VCaP (cell line): ENCODE data around the gene DDX11.
"Not testable (repeated sequence)": the region's sequence is repeated elsewhere in the genome, so short reads cannot be mapped to it uniquely, and the experiment has no call there.

Source experiments
- H3K27ac ChIP-seq: fragments of 450-650 bp; 2 replicates; pipeline ENCODE4 v1.5.1; 2017
- TF ChIP-seq, protein P1 (sequence below): fragments of 450-650 bp; conservative IDR thresholded peaks from 2 replicates; pipeline ENCODE4 v1.5.1; 2017; ENCODE audit warnings: mild to moderate bottlenecking, moderate library complexity

Gene DDX11

DNA sequence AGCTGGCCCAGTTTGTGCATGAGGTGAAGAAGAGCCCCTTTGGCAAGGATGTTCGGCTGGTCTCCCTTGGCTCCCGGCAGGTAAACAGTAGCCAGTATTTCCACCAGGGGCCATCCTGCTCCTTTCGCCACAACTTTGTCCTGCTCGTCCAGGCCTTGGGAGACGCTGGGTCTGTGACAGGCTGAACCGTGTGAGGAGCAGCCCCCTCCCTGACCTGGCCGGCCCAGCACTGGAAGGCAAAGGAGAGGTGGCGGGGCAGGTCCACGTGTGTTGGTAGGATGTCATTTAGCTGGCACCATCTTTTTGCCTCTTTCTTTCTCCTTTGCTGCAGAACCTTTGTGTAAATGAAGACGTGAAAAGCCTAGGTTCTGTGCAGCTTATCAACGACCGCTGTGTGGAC, 15.4 kb downstream of the DDX11 start:
- TF ChIP-seq, protein P1, sequence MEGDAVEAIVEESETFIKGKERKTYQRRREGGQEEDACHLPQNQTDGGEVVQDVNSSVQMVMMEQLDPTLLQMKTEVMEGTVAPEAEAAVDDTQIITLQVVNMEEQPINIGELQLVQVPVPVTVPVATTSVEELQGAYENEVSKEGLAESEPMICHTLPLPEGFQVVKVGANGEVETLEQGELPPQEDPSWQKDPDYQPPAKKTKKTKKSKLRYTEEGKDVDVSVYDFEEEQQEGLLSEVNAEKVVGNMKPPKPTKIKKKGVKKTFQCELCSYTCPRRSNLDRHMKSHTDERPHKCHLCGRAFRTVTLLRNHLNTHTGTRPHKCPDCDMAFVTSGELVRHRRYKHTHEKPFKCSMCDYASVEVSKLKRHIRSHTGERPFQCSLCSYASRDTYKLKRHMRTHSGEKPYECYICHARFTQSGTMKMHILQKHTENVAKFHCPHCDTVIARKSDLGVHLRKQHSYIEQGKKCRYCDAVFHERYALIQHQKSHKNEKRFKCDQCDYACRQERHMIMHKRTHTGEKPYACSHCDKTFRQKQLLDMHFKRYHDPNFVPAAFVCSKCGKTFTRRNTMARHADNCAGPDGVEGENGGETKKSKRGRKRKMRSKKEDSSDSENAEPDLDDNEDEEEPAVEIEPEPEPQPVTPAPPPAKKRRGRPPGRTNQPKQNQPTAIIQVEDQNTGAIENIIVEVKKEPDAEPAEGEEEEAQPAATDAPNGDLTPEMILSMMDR, result no peak
- H3K27ac ChIP-seq, result no peak overlapping the region

DNA sequence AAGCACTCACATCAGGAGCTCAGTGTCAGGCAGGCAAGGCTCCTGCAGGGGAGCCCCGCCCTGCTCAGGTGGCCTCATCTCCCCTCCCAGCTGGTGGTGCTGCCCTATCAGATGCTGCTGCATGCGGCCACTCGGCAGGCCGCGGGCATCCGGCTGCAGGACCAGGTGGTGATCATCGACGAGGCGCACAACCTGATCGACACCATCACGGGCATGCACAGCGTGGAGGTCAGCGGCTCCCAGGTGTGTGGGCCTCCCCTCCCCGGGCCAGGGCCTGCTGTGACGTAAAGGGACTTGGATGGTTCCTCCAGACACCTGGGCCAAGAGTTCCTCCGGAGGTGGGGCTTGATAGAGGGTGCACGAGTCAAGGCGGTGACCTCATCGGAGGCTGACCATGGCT, 18.0 kb downstream of the DDX11 start:
- not testable (repeated sequence) for H3K27ac ChIP-seq

DNA sequence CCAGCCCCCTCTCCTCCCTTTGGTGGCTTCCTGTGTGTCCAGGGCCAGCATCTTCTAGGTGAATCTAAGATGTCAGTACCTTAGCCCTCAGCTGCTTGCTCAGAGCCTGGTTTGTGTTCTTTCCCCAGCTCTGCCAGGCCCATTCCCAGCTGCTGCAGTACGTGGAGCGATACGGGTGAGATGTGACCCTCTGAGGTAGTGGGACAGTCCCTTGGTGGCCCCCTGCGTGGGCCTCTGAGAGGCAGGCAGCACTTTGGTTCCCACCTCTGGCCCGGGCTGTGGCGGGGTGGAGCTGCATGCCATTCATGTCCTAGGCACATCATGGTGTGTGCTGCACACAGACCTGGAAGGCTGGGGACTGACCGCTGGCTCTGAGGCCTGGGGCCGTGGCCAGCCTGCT, 19.1 kb downstream of the DDX11 start:
- H3K27ac ChIP-seq, result not testable (repeated sequence)

DNA sequence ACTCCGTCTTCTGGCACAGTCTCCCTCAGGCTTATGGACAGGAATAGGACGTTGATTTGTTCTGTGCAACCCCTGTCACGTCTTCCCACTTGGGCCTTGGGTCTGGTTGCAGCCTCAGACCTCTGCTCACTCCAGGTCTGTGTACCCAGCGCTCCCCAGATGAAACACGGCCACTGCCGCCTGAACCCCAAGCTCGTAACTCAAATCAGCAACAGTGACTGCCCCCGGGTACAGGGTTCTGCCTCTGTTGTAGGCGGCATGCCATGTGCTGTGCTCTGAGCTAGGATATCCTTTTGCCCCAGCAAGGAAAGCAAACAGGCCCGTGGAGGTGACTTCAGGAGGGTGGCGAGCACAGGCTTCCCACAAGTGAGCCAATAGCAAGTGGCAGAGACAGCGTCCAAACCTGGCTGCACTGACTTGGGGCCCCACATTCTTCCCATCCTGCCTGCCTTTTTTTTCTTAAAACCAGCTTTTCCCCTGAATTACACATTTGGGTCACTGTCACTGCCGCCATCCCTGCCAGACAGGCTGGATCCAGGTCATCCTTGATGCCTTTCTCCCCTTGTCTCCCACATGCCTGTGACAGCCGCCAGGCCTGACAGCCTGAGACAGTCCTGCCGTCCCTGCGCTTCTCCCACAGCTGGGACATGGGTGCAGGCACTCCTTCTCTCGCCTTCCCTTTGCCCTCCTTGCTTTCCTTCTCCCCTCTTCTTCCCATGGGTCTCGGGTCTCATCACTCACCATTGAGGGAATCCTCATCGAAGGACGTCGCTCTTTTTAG, 21.6 kb downstream of the DDX11 start:
- H3K27ac ChIP-seq, result not testable (repeated sequence)

DNA sequence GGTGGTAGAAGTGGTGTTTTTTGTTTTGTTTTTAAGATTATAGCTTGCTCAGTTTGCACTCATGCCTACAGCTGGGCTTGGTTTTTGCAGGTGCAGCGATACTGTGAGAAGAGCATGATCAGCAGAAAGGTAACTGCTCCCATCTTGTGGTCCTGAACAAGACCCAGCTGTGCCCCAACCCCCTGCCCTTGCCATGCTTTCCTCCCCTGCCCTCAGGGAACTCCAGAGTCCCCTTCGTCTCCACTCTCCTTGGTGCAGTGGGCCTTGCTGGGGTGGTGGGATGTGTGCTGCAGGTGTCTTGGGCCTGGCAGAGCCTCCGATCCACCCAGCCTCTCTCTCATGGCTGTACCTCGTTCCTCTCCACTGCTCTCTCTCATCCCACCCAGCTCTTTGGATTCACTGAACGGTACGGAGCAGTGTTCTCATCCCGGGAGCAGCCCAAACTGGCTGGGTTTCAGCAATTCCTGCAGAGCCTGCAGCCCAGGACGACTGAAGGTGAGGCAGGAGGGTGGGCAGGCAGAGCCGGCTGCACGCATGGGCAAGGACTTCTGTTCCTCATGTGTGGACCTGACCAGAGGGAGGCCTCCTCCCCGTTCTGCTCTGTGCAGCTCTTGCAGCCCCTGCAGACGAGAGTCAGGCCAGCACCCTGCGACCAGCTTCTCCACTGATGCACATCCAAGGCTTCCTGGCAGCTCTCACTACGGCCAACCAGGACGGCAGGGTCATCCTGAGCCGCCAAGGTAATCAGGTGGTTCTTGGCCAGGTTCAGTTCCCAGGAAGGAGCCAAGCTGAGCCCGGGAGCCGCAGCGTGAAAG, 22.8 kb downstream of the DDX11 start:
- not testable (repeated sequence) for H3K27ac ChIP-seq

DNA sequence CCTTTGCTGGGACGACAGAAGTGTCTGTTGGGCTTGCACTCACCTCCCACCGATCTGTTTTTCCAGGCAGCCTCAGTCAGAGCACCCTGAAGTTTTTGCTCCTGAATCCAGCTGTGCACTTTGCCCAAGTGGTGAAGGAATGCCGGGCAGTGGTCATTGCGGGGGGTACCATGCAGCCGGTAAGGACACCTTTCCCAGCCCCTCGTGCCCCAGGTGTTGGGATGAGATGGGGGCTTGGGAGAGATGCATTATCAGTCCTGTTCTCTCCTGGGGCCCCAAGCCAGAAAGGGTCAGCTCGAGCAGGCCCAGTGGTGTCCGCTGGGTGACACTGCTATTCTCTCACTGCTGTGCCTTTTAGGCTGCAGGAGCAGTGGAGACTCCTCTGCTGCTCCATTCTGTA, 24.2 kb downstream of the DDX11 start:
- H3K27ac ChIP-seq, result not testable (repeated sequence)

DNA sequence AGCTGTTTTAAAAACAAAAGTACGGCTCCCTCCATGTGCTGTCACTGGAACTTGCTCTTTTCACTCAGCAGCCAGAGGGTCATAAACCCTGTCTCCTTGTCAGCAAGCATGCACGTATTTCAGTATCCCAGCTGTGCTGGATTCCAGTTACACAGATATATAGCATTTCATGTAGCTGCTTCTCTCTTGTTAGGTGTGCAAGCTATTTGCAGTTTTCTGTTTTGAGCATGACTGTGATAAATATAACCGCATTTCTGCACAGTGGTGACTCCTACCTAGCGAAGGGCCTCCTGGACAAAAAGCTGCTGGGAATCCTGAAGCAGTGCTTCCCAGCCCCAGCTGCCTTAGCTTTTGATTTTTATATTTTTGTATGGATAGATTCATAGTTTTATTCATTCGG, 24.7 kb downstream of the DDX11 start:
- not testable (repeated sequence) for H3K27ac ChIP-seq

DNA sequence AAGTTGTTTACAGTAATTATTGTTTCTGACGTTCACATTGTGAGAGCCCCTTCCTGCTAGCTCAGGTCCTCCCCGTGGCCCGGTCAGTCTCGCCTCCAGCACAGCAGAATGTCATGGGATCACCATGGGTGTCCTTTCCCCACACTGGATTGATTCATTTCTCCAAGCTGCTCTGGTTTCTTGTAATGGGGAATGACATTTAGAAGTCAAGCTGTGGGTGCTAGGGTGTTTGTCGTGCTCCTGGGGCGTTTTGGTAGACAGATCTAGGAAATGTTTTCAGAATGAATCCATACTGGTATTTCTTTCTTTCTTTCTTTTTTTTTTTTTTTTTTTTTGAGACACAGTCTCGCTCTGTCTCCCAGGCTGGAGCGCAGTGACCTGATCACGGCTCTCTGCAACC, 25.1 kb downstream of the DDX11 start:
- H3K27ac ChIP-seq, result not testable (repeated sequence)

DNA sequence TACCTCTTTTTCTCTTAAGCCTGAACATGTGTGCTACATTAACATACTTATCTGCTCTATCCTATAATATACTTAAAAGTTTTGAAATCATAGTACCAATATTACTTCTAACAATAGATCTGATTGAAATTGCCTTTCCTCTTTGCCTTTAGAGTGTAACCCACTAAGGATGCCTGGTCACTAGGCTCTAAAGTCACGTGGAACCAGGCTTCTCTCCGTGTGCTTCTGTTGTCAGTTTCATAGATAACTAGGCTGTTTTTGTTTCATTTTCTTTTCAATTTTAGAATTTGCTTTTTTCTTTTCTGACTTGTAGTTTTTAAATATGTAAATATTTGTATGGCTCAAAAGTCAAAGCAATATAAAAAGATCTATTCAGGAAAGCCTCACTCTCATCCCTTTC, 25.8 kb downstream of the DDX11 start:
- not testable (repeated sequence) for H3K27ac ChIP-seq

DNA sequence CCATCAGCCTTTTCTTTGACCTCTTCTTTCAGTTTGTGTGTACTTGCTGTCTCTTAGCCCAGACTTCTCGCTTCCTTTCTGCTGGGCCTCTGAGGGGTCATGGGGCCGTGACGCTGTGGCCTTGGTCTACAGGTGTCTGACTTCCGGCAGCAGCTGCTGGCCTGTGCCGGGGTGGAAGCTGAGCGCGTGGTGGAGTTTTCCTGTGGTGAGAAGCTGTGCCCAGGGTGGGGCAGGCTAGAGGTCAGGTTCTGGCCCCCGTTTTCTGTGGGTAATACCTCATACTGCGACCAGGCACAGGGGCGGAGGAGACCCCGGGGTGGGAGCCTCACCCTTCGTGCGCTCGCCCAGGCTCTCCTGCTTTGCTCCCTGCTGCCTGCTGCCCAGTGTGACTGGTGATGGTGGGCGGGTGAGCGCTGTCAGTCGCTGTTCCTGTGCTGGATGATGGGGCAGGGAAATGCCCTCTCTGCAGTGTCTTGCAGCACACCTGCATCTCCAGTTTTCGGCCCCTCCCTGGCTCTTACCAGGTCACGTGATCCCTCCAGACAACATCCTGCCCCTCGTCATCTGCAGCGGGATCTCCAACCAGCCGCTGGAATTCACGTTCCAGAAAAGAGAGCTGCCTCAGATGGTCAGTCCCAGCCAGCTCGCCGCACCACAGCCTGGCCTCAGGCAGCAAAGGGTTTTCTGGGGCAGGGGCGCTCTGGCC, 27.0 kb downstream of the DDX11 start:
- not testable (repeated sequence) for H3K27ac ChIP-seq

DNA sequence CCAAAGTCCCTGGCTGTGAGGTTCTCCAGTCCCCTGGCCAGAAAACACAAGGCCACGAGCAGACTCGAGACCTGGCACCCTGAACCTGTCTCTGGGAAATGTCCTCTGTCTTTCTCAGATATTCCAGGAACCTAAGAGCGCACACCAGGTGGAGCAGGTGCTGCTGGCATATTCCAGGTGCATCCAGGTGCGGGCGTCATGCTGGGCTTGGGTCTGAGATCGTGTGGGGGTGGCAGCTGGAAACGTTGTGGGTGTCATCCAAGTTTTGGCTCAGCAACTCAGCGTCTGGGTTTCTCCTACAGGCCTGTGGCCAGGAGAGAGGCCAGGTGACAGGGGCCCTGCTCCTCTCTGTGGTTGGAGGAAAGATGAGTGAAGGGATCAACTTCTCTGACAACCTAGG, 28.5 kb downstream of the DDX11 start:
- H3K27ac ChIP-seq, result not testable (repeated sequence)

DNA sequence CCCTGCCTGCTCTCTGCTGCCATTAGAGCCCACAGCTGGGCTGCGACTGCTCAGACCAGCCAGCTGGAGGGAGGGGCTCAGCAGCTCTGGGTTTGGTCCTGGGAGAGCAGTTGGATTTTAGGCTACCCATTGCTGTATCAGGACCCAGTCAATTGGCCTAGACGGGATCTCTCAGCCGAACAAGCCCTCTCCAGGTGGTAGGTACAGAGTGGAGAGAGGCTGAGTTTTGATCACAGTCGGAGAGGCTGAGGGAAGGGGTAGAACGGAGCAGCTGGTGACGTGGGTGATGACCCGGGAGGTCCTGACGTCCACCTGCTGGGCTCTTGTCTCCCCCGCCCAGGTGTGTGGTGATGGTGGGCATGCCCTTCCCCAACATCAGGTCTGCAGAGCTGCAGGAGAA, 28.9 kb downstream of the DDX11 start:
- H3K27ac ChIP-seq, result peak overlapping the region; percentile 76; the same call in 1 of the 2 replicates

DNA sequence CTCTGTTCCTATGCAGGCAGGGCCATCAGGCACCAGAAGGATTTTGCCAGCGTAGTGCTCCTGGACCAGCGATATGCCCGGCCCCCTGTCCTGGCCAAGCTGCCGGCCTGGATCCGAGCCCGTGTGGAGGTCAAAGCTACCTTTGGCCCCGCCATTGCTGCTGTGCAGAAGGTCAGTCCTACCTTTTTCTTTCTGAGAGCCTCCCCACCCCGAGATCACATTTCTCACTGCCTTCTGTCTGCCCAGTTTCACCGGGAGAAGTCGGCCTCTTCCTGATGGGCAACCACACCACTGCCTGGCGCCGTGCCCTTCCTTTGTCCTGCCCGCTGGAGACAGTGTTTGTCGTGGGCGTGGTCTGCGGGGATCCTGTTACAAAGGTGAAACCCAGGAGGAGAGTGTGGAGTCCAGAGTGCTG, 29.9 kb downstream of the DDX11 start:
- H3K27ac ChIP-seq, result peak overlapping the region; percentile 76

DNA sequence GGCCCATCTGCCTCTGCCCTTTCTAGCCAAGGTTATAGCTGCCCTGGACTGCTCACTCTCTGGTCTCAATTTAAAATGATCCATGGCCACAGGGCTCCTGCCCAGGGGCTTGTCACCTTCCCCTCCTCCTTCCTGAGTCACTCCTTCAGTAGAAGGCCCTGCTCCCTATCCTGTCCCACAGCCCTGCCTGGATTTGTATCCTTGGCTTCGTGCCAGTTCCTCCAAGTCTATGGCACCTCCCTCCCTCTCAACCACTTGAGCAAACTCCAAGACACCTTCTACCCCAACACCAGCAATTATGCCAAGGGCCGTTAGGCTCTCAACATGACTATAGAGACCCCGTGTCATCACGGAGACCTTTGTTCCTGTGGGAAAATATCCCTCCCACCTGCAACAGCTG, 30.6 kb downstream of the DDX11 start:
- H3K27ac ChIP-seq, result peak overlapping the region; percentile 76

DNA sequence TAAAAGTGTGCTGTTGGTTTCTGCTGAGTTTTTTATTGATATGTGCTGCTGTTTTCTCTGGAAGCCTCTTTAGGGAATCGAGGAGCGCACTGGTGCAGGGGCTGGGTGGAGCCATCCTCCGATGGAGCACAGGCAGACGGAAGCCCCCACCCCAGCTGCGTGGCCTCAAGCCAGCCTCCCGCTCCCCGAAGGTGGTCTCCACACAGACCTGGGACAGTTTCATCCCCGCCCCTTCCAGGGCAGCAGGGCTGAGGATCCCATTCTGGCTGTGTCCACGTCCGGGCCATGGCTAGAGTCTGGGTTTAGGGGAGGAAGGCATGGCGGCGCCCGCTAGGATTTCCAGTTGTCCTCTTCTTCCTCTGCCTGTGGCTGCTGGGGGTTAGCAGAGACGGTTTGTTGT, 31.1 kb downstream of the DDX11 start:
- peak overlapping the region; percentile 76 for H3K27ac ChIP-seq
